Adrenal gland (tissue), 12 donors: Measurements from ENCODE around the gene SIN3A. TPM values are rescaled to one million over a fixed set of nuclear protein-coding genes. Genes with fewer than 3 reads are reported as not detected.

Experiments
- DNase-seq, 7 donors: peaks; one replicate each; pipeline ENCODE4 v3.0.0-alpha.2; 2019 to 2020
- H3K27ac ChIP-seq, 5 donors: fragments of 200-600 bp; sonication (generic) in 4 of 5; 1 replicate in 3 of 5; 2 replicates in 2 of 5; pipeline versions ENCODE4 v1.5.1 to v1.8.0; 2016 to 2020; ENCODE audit warnings: mild to moderate bottlenecking in 1 of 5
- H3K27me3 ChIP-seq: fragments of 200-600 bp; 2 replicates; pipeline ENCODE4 v1.8.0; 2021
- H3K36me3 ChIP-seq, 2 donors: fragments of 200-600 bp; replicated peaks in 1 of 2; 1 replicate in 1 of 2; 2 replicates in 1 of 2; pipeline versions ENCODE4 v1.5.1 to v1.8.0; 2018 to 2022
- H3K4me1 ChIP-seq, 2 donors: fragments of 200-600 bp; replicated peaks in 1 of 2; 1 replicate in 1 of 2; 2 replicates in 1 of 2; pipeline versions ENCODE4 v1.5.1 to v1.8.0; 2018 to 2021
- H3K4me3 ChIP-seq, 4 donors: fragments of 200-600 bp; sonication (generic) in 3 of 4; one replicate each; pipeline ENCODE4 v1.5.1; 2016 to 2018
- H3K9me3 ChIP-seq, 3 donors: fragments of 200-600 bp; sonication (generic) in 1 of 3; replicated peaks in 1 of 3; 1 replicate in 2 of 3; 2 replicates in 1 of 3; pipeline versions ENCODE4 v1.5.1 to v1.8.0; 2016 to 2021
- POLR2A ChIP-seq, 2 donors: fragments of 450-650 bp; IDR thresholded peaks; one replicate each; pipeline ENCODE4 v1.6.1; 2017; ENCODE audit warnings: antibody characterized with exemption in 2 of 2, mild to moderate bottlenecking in 2 of 2, moderate library complexity in 1 of 2
- WGBS, 4 donors: extraction: QIAGEN DNeasy Blood & Tissue Kit in 2 of 4; methylation state at CpG; one replicate each; pipeline versions ENCODE4 v1.1.5 to v1.1.7; 2013 to 2017; 5-methylcytosine and 5-hydroxymethylcytosine counted together
- intact Hi-C, 2 donors: fragments of 100-400 bp; cut with DNase I; formaldehyde crosslinking; loops; one replicate each; pipeline versions ENCODE4 v1.14.1 to v1.15.0; 2022 to 2023
- polyA plus RNA-seq, 3 donors: library from polyadenylated mRNA; stranded (reverse); fragments of 200-250 nt in 2 of 3; fragments of 350-450 nt in 1 of 3; fragmentation: Illumina TruSeq in 1 of 3; extraction: RNeasy Lipid Tissue Mini Kit (QIAGEN cat#74804) in 1 of 3; gene quantifications; one replicate each; pipeline ENCODE4 v1.2.3, GENCODE V29; 2013 to 2014
- total RNA-seq, 9 donors: library from RNA; depleted of rRNA in 4 of 9; stranded (reverse); fragments of >200 nt in 4 of 9; fragments of 120-200 nt in 1 of 9; fragmentation: NEBNext Ultra II Directional in 1 of 9; extraction: Animal tissue kit (Norgen Biotek cat#: 25700) in 1 of 9; gene quantifications; one replicate each; pipeline versions ENCODE4 v1.1.0 to v1.2.4, GENCODE V29; 2013 to 2023
- TF ChIP-seq, protein P1 (sequence below), 6 experiments: fragments of 450-650 bp in 4 of 6; fragments of 200-600 bp in 2 of 6; sonication (generic) in 1 of 6; IDR thresholded peaks; 1 replicate in 5 of 6; 2 replicates in 1 of 6; pipeline versions ENCODE4 v1.5.1 to v1.8.0; 2016 to 2021; ENCODE audit warnings: antibody characterized with exemption in 6 of 6, mild to moderate bottlenecking in 2 of 6, moderate library complexity in 1 of 6
- donor health status: healthy with polysubstance abuse.
- donor health status: Bipolar disorder and iron deficiency.
- donor health status: DM: yes; HTN: yes; CAD: no.
- donor health status: DM: no; HTN: no; CAD: no.
- donor health status: DM: no; HTN: no; CAD: no.
- donor health status: DM: yes; HTN: yes; CAD: no.

The SIN3A gene
- total and polyA plus RNA-seq, 12 donors, result 11.1 to 72.7 (median 32.0) TPM

DNA sequence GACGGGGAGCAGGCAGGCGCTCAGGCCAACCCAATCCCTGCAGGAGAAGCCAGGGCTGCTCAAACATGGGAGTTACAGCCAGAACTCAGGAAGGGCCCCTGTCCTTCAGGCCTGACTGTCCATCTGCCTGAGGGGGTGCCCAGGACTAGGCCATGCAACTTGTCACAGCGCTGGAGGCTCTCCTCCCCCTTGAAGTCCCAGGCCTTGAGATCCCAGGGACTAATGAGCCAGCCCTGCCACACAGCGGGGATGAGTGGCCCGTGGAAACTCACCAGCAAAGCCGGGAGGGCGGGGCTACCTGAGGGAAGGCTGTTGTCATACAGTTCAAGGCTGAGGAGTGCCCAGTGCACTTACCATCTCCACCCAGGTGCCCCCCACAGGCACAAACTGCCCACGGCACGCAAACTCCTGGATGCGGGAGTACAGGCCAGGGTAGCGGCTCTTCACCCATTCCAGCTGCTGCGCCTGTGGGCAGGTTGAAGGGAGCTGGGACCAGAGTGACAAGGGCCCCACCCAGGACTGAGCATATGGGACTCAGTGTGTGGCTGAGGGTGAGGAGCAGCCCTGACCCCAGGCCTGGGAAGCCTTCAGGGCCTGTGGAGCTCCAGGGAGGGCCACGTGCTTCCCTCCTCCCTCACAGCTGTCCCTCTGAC, 89.4 kb downstream of the SIN3A start:
- WGBS, 4 donors, result 43 to 100% (median 52%) methylated on average over 1 to 13 of the region's 13 CpGs
- Histone ChIP-seq H3K9me3 (no peaks in the 10 kb centered on the region), H3K27ac (peak overlapping the region; percentile 69 to 85 (median 73)), H3K4me3 (no peak overlapping the region), H3K27me3 (no peaks in the 10 kb centered on the region), H3K4me1 (peaks cover 22 to 35% of the 10 kb centered on the region in 2 donors), H3K36me3 (peaks cover 0 to 77% of the 10 kb centered on the region in 2 donors)
- TF ChIP-seq POLR2A (IDR thresholded peaks at IDR 0.05), result peak in 1 of 2 donors; percentile 63
- TF ChIP-seq, protein P1, sequence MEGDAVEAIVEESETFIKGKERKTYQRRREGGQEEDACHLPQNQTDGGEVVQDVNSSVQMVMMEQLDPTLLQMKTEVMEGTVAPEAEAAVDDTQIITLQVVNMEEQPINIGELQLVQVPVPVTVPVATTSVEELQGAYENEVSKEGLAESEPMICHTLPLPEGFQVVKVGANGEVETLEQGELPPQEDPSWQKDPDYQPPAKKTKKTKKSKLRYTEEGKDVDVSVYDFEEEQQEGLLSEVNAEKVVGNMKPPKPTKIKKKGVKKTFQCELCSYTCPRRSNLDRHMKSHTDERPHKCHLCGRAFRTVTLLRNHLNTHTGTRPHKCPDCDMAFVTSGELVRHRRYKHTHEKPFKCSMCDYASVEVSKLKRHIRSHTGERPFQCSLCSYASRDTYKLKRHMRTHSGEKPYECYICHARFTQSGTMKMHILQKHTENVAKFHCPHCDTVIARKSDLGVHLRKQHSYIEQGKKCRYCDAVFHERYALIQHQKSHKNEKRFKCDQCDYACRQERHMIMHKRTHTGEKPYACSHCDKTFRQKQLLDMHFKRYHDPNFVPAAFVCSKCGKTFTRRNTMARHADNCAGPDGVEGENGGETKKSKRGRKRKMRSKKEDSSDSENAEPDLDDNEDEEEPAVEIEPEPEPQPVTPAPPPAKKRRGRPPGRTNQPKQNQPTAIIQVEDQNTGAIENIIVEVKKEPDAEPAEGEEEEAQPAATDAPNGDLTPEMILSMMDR (IDR thresholded peaks at IDR 0.05), result peak in 4 of 6 experiments; percentile 12 to 29 (median 23)
- intact Hi-C loops, result no loop called here
- peak; percentile 88 to 97 (median 95) for DNase-seq

DNA sequence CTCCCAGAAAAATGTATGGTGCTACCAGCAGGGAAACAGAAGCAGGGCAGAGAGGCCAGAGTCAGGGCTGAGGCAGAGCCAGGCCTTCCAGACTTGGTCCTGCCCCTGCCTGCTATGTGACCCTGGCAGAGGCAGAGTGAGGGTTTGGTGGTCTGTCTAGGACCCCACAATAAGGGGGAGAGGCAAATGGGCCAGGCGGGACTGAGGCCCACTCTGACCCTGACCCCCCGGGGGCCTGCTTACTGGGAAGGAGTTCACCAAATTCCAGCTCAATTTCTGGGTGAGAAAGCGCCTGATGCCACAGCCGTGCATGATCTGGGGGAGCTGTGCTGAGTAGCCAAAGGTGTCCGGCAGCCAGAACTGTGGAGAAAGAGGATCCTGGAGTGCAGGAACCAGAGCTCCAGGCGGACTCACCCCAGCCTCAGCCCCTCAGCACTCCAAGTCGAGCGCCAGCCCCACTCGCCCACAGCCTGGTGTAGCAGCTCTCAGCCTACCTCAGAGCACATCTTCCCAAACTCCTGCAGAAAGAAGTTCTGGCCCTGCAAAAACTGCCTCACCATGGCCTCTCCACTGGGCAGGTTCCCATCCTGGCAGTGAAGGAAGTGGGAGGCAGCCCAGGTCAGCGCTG, 90.0 kb downstream of the SIN3A start:
- intact Hi-C loops, result no loop called here
- no peak overlapping the region for H3K4me3 ChIP-seq
- WGBS, 4 donors, result 40 to 77% (median 67%) methylated on average over 3 to 10 of the region's 10 CpGs
- DNase-seq, result peak in 2 of 7 donors; percentile 31 to 57
- no peak for TF ChIP-seq POLR2A (IDR thresholded peaks at IDR 0.05)
- TF ChIP-seq, protein P1 (IDR thresholded peaks at IDR 0.05), result no peak
- H3K9me3 ChIP-seq, result no peaks in the 10 kb centered on the region
- H3K4me1 ChIP-seq, result peaks cover 22 to 34% of the 10 kb centered on the region in 2 donors
- no peaks in the 10 kb centered on the region for H3K27me3 ChIP-seq
- peaks cover 0 to 77% of the 10 kb centered on the region in 2 donors for H3K36me3 ChIP-seq
- peak overlapping the region; percentile 28 to 85 (median 69) for H3K27ac ChIP-seq

GRCh38 chr15:75360856-75361255, 90.6 kb downstream of the SIN3A start:
- Histone ChIP-seq H3K36me3 (peaks cover 0 to 77% of the 10 kb centered on the region in 2 donors), H3K9me3 (no peaks in the 10 kb centered on the region), H3K4me3 (no peak overlapping the region), H3K27ac (peak overlapping the region in 4 of 5 donors; percentile 65 to 85 (median 76)), H3K4me1 (peaks cover 22 to 34% of the 10 kb centered on the region in 2 donors), H3K27me3 (no peaks in the 10 kb centered on the region)
- WGBS, 4 donors, result 89 to 94% (median 92%) methylated on average over 1 to 7 of the region's 7 CpGs
- intact Hi-C loops, result no loop called here
- TF ChIP-seq, protein P1 (IDR thresholded peaks at IDR 0.05), result no peak
- TF ChIP-seq POLR2A (IDR thresholded peaks at IDR 0.05), result no peak
- peak in 2 of 7 donors; percentile 30 to 54 for DNase-seq

DNA sequence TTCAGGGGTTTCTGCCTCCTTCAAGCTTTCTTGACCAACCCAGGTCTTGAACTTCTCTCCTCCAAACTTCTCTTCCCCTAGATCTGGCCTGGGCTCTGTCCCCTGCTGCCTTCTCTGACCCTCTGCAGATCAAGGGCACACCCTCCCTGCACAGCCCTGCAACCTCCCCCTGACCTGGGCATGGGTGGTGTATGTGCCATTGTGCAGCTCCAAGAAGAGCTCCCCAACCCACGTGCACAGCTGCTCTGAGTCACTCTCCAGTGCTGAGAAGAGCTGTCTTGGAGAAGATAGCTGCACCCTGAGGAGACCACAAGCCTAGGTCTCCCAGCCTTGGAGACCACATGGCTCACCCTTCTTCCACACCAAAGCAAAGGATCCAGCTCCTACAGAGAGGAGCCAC, 91.1 kb downstream of the SIN3A start:
- Histone ChIP-seq H3K4me1 (peaks cover 22 to 34% of the 10 kb centered on the region in 2 donors), H3K27me3 (no peaks in the 10 kb centered on the region), H3K4me3 (no peak overlapping the region), H3K27ac (peak overlapping the region in 2 of 5 donors; percentile 84 to 85), H3K9me3 (no peaks in the 10 kb centered on the region), H3K36me3 (peaks cover 0 to 77% of the 10 kb centered on the region in 2 donors)
- intact Hi-C loops, result no loop called here
- TF ChIP-seq, protein P1 (IDR thresholded peaks at IDR 0.05), result no peak
- no peak for TF ChIP-seq POLR2A (IDR thresholded peaks at IDR 0.05)
- WGBS, 4 donors, result 14 to 33% (median 27%) methylated on average over 1 of the region's 1 CpG; no CpG with 5 or more reads in 1 of the 4 donors
- DNase-seq, result peak in 3 of 7 donors; percentile 34 to 50 (median 48)
